ENCODE data around the gene SOHLH1.
A peak's percentile ranks its signal among the peaks of the same experiment; 100 is the strongest.

The SOHLH1 gene, protein sequence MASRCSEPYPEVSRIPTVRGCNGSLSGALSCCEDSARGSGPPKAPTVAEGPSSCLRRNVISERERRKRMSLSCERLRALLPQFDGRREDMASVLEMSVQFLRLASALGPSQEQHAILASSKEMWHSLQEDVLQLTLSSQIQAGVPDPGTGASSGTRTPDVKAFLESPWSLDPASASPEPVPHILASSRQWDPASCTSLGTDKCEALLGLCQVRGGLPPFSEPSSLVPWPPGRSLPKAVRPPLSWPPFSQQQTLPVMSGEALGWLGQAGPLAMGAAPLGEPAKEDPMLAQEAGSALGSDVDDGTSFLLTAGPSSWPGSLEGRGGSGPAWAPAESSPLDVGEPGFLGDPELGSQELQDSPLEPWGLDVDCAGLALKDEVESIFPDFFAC

GRCh38 chr9:135699440-135699839, at the start of gene SOHLH1:
Gene SOHLH1, minus strand, starts transcription at chr9:135699481. Its CDS starts 14 bp downstream, at chr9:135699467.
- DNase-seq, result no peak

DNA sequence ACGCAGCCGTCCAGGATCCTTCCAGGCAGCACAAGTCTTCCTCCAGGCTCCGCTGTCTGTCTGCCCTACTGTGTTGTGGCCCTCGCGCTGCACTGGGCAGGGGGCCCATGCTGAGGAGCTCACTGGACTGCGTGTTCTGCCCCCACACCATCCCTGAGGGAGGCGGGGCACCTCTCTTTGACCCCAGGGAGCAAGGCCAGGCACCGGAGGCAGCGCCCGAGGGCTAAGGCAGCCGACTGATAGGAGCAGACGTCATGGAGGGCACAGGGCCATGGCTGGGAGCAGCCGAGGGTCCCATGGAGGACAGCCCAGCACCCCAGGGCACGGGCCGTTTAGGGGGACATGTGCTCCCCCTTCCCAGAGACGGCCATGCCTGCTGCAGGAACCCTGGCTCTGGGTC, 49.4 kb upstream of the SOHLH1 start:
- no peak for DNase-seq

- no peak for DNase-seq
These were observed 48.0 kb upstream of the SOHLH1 start for GRCh38 chr9:135747311-135747710.

DNA sequence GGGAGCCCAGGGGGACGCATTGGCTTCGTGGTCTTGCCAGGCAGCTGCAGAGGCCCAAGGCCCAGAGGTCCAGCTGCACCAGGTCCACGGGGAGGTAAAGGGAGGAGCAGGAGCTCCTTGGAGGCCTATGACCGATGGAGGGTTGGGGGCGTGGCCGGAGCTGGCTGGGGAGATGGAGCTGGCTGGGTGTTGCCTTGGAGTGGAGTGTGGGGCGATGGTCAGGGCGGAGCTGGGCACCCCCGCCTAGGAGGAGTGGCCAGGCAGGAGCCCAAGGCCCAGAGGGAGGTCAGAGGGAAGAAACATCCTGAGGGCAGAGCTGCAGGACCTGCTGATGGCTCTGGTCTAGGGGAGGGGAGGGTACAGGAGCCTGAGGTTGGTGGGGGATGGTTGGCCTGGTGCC, 47.3 kb upstream of the SOHLH1 start:
- DNase-seq, result no peak

DNA sequence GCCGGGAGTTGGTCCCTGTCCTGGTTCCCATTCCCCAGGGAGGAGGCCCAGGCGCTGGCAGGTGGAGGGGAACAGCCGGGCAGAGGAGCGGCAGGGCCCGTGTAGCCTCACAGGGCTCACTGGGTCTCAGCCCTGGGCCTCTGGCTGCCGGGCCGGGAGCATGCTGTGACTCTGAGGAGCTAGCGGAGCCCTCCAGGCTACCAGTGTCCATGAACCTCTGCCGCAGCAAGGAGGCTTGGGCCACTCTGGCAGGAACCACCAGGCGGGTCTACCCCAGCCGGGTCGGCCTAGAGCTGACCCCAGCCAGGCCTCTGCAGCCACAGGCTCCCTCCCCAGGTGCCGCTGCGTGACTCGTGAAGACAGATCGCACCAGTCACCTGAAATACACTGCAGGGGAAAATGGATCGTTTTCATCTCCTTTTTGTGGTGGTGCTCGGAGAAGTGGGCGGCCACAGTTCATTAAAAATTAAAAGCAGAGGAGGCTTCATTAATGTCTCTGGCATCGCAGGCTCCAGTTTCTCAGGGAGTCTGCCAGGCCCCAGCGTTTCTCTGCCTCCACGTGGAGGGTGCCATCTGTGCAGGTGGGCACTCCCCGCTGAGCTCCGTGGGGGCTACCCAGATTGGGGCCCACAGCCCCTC, 46.5 kb upstream of the SOHLH1 start:
- peak in 3 of 56 donors; percentile 13 to 47 (median 22) for DNase-seq

DNA sequence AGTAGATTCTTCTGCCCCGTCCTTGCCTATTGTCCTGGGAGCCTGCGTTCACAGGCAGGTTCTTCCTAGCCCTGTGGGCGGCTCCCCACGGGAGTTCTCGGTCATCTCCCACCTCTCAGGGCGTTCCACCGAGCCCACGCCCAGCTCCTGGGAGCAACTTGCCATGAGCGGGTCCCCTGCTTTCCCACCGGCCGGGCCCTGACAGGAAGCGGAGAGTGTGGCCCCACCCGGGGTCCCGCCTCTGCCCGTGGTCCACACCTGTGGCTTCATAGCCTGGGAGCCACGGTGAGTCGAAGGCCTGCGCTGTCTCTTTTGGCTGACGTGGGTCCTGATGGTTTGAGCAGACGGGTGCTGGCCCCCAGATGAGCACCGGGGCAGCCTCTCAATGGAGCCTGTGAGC, 45.9 kb upstream of the SOHLH1 start:
- no peak for DNase-seq

DNA sequence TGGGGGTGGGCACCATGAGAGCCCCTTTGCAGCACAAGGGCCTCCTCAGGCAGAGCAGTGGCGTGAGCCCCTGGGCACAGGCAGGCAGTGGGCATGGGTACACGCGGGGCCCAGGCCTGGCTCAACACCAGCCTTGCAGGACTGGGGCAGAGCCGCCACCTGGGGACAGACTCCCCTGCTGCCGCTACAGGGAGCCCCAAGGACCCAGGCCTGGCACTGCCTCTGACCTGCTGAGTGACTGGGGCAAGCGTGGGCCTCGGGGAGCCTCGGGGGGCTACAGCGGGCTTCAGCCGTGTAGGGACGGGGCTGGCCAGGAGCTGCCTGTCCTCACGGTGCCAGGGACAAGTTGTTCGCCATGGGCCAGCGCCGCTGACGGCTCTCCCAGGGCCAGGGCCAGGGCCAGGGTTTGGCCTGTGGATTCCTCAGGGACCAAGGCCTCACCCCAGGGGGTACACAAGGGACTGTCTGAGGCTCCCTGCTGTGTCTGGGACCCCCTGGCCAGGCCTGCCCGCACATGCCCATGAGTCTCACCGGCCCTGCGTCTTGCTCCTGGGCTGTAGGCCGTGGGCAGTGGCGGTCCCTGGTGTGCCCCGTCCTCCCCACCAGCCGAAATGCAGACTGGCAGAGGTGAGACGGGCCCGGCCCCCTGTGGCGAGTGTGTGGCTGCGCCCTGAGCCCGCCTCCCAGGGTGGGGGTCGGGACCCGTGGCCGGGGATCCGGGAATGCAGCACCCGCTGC, 45.2 kb upstream of the SOHLH1 start:
- no peak for DNase-seq

DNA sequence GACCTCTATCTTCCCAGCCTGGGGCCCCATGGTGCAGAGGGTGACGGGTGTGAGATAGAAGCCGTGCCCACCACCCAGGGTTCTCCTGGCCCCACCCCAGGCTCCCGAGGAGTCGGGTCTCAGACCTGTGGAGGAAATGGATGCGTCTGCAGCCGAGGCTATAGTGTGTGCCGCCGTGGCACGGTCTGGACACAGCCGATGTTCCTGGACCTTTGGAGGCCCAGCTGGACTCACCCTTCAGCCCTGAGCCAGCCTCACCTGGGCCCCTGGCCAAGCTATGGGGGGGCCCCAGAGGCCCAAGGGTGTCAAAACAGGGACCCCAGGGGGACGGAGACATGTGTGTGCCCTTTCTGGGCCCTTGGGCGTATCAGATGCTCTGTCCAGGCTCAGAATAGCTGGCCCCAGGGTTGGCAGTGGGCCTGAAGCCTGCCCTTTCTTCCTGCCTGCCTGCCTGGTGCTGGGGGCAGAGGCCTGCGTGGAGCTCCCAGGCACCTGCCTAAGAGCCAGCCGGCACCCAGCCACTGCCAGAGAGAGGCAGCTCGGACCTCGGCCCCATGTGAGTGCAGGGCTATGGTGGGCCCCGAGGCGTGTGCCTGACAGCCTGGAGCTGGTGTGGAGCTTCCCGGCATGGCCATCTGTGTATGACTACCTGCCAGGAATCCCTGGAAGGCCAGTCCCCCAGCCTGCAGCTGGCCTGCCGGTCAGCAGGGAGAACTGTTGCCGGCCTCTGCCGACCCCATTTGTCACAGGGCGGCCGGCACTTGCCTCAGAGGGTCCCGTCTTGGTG, 44.5 kb upstream of the SOHLH1 start:
- DNase-seq, result no peak

GRCh38 chr9:135743021-135743420, 43.7 kb upstream of the SOHLH1 start:
- DNase-seq, result no peak

- no peak for DNase-seq
These were observed 42.3 kb upstream of the SOHLH1 start for GRCh38 chr9:135741276-135742219.

GRCh38 chr9:135739271-135740220, 40.3 kb upstream of the SOHLH1 start:
- DNase-seq, result no peak

DNA sequence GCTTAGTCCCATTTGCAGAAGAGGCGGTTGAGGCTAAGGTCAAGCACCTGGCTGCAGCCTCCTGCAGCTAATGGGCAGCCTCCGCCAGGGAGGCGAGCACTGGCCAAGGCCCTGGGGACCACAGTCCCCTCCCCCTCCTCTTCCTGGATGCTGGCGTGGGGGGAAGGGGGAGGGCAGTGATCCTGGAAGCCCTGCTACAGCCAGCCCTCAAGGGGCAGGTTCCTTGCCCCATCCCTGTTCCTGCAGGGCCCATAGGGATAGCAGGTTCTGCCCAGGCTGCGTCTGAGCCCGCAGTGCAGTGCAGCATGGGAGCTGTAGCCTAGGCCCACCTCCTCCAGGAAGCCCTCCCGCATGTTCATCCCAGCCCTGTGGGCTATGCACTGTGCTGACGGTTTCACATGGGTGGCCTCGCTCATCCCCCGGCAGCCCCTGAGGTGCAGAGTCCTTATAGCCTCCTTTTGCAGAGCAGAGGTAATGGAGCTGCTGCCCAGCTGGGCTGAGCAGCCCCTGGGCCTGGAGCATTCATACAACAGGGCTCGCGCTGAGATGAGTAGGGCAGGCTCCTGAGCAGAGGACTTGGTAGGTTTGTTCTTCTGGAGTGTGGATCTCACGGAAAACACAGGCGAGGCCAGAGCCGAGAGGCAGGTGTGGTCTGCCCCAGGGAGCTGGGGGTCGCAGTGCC, 38.7 kb upstream of the SOHLH1 start:
- no peak for DNase-seq

GRCh38 chr9:135736979-135737839, 37.9 kb upstream of the SOHLH1 start:
- peak in 2 of 56 donors; percentile 7 to 11 for DNase-seq

DNA sequence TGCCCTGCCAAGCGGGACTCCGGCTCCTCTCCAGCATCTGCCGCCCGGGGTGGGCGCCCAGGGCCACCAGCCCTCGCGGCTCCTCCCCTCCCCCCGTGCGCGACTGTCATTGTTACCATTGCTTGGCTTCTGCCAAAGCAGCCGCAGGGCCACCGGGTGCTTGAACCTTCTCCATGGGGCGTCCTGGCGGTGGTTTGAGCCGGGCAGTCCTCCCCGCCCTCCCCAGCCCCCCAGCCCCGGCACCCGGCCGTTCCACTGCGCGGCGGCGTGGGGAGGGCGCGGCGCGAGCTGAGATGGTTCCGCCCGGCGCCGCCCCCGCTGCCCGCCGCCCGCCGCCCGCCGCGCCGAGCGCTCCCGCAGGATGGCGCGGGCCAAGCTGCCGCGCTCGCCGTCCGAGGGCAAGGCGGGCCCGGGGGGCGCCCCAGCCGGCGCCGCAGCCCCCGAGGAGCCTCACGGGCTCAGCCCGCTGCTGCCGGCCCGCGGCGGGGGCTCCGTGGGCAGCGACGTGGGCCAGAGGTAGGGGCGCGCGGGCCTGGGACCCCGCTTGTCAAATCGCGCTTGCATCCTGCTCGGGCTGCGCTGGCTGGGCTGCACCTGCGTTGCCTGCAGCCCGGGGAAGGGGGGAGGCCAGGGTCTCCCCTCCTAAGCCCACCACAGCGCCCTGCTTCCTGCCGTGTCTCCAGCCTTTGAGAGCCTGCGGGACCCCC, 37.1 kb upstream of the SOHLH1 start:
- peak in 2 of 56 donors; percentile 19 to 35 for DNase-seq

DNA sequence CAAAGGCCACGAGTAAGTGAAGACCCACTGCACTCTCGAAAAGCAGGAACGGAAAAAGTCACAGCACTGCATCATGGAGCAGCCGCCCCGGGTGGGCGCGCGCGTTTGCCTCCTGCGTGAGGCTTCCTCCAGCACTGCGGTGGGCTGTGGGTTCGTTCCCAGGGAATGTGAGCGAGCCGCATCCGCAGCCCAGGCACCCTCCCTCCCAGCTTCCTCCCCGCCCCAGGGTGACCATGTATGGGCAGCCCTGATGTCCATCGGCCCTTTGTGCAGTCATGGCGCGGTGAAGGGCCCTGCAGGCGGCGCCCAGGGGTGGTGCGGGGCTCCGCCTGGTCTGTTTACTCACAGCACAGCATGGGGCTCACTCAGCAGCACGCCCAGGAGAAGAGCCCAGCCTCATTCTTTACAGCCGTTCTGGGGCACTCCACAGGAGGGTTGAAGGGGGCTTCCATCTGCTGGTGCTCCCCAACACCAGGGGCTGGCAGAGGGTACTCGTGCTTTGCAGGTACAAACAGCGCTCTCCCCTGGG, 35.4 kb upstream of the SOHLH1 start:
- DNase-seq, result no peak

GRCh38 chr9:135732569-135733257, 33.4 kb upstream of the SOHLH1 start:
- DNase-seq, result no peak

All from nucleus accumbens (tissue), 56 donors.